Activated CD4-positive, CD25-positive, alpha-beta regulatory T cell treated with anti-CD3 and anti-CD28 coated beads, Interleukin-2, amount 50 U/mL, for 72 hours (primary cell): Measurements from ENCODE around the gene ADRM1.

ENCODE experiments used
- DNase-seq: peaks from one replicate; pipeline ENCODE4 v3.0.0; 2021

The ADRM1 gene

DNA sequence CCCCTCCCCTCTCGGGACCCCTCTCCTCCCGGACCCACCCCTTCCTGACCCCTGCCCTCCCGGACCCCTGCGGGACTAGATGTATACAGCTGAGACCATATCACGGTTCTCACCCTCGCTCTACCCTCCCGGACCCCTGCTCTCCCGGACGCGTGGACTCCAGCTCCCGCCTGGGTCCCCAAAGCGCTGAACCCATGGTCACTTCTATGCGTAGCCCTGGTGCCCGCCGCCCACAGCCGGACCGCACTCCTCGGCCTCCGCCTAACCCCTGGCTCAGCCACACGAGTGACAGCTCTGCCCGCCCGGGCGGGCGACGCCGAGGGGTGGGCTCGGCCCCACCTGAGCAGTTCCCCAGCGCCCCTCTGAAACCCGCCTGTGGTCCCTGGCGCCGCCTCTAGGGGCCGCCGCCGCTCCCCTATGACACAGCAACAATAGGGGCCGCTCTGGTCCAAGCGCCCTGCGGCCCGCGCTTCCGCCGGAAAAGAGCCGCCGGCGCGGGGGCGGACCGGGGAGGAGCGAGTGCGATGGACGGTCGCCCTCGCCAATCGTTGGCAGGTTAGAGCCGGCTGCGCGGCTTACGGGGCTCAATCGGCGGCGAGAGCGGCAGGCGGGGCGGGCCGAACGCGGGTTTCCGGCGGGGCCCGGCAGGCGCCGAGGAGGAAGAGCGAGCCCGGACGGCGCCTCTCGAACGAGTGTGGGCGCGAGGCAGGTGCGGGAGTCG is at the start of gene ADRM1:
ADRM1 (plus strand) TSS at position 657 of the 721 bp plus-strand sequence. CDS start 572 bp downstream, outside the sequence.
- DNase-seq = peak; percentile 98

- no peak for DNase-seq
These were observed 49.4 kb upstream of the ADRM1 start for GRCh38 chr20:62253398-62253797.

DNA sequence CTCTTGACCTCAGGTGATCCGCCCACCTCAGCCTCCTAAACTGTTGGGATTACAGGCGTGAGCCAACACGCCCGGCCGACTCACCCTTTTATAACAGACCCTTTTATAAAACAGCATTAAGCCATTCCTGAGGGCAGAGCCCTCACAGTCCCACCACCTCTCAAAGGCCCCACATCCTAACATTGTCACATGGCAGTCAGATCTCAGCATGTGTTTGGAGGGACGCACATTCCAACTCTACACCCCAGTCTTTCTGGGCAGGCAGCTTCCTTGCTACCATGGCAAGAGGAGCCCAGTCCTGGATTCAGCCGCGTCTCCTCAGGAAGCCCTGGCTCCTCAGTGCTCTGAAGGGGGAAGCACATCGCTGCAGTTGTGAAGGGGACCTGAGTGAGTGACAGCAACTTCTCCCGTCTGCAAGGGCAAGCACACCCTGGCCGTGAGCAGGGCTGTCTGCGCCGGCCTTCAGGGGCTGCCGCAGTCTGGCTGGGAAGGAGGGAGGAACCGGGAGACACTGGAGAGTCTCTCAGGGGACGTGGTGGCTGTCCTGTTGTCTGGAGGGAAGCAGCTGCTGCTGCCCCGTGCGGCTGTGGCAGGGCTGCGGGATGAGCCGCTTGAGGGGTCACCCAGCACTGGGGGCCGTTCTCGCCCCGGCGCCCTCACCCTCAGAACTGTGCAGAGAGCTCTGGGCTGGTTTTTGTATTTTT is 48.6 kb upstream of the ADRM1 start:
- DNase-seq = no peak

GRCh38 chr20:62255976-62256375 is 46.8 kb upstream of the ADRM1 start:
- no peak for DNase-seq

- no peak for DNase-seq
These were observed 44.1 kb upstream of the ADRM1 start for GRCh38 chr20:62258499-62259293.

DNA sequence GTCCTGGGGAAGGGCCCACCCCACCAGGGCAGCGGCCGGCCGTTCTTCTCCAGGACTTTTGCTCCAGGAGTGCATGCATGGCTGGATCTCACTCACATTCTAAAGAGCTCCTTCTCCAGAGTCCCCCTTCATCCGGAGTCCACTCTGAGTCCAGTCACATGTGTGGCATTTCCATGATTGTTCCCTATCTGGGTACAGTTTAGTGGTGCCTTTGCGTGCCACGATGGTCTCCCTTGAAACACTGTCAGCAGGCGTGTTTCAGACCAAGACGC is 43.6 kb upstream of the ADRM1 start:
- no peak for DNase-seq

GRCh38 chr20:62262064-62262463 is 40.7 kb upstream of the ADRM1 start:
- no peak for DNase-seq

GRCh38 chr20:62263396-62263795 is 39.4 kb upstream of the ADRM1 start:
- DNase-seq = no peak

DNA sequence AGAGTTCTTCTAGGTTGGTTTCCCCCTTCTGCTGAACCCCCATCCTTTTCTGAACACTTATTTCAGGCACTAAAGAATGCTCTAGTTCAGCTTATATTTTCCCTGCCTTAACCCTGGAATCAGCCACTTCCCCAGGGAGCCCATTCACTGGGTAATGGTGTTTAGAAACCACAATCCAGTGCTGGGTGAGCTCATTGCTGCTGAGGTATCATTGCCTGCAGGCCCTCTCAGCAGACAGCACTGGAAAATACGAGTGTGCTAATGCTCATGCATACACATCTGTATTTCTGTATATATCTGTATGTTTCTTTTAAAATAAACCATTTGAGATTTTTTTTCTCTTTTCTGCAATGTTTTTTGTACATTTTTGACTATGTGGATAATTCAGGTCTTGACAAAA is 37.4 kb upstream of the ADRM1 start:
- DNase-seq = no peak

DNA sequence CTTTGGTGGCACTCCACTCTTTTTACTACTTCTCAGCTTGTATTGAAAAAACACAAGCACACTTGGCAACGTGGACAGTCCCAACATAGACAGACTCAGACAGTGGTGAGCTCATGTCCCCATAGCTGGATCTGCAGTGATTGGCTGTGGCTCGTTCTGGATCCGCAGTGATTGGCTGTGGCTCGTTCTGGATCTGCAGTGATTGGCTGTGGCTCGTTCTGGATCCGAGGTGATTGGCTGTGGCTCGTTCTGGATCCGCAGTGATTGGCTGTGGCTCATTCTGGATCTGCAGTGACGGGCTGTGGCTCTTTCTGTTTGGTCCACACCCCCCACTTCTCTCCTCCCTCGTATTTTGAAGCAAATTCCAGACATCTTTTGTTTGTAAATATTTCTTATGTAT is 36.5 kb upstream of the ADRM1 start:
- no peak for DNase-seq

GRCh38 chr20:62266851-62267250 is 35.9 kb upstream of the ADRM1 start:
- DNase-seq = no peak

- no peak for DNase-seq
These were observed 35.3 kb upstream of the ADRM1 start for GRCh38 chr20:62267543-62267942.

DNA sequence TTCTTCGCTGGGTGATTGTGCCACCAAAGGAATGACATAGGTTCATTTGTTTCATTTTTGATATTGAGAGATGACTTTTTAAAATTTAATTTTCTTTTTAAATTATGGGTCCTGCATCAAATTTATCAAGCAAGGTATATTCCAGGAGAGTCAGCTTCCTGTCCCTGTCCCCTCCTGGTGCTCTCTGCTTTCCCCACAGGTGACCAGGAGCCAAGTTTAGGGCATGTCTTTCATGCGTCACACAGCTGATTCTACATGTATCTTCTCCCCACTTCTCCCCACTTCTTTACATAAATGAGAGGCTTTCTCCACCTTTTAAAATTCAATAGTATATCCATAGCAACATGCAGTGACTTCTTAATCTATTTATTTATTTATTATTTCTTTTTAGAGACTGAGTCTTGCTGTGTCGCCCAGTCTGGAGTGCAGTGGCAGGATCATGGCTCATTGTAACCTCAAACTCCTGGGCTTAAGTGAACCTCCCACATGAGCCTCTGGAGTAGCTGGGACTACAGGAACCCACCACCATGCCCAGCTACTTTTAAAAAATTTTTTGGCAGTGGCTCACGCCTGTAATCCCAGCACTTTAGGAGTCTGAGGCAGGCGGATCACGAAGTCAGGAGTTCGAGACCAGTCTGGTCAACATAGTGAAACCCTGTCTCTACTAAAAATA is 34.4 kb upstream of the ADRM1 start:
- no peak for DNase-seq

DNA sequence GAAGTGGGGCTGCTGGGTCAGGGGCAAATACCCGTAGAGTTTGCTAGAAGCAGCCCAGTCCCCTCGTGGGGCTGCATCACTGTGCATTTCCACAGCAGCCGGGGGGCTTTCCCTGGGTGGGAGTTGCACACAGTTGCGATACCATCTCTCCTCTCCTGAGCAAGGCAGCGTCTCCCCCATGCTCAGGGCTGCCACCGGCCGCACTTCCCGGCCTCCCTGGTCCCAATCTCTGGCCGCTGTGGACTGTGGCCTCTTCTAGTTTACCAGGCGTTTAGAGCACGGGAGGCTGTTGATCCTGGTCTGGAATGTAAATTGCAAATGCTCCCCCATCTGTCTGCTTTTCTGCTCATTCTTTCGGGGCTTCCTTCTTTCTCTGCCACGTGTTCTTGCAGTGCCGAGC is 33.4 kb upstream of the ADRM1 start:
- no peak for DNase-seq

DNA sequence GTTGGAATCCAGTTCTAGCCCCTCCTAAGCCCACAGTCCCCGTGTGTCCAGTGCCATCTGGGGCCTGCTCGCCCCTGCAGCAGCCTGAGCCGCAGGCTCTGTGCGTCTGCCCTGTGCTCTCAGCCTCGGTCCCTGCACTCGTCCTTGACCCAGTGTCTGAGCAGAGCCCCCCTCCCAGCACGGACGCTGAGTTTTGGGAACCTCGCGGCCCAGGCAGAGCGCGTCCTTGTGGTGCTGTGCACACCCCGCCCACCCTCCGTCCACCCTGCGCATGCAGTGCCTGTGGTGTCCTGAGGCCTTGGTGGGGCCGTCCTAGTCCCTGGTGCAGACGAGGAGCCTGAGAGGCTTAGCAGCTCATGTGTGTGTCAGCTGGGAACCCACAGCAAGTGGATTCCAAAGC is 32.9 kb upstream of the ADRM1 start:
- DNase-seq = no peak

DNA sequence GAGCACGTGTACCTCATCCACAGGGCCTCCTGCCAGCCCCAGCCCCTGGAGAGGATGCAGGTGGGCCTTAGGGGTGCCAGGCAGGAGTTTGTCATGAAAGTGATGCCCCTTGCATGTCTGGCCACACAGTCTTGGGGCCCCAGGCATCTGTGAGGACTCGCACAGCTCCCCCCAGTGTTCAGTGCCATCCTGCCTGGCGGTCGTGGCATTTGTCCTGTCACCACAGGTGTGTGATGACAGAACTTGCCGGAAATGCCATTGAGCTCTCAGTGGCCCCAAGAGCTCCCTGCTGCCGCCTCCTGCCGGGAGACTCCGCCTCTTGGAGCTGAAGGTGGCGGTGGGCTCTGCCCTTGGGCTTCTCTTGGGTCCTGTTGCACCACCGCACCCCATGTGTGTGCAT is 30.6 kb upstream of the ADRM1 start:
- DNase-seq = no peak

- no peak for DNase-seq
These were observed 29.4 kb upstream of the ADRM1 start for GRCh38 chr20:62273416-62273815.

DNA sequence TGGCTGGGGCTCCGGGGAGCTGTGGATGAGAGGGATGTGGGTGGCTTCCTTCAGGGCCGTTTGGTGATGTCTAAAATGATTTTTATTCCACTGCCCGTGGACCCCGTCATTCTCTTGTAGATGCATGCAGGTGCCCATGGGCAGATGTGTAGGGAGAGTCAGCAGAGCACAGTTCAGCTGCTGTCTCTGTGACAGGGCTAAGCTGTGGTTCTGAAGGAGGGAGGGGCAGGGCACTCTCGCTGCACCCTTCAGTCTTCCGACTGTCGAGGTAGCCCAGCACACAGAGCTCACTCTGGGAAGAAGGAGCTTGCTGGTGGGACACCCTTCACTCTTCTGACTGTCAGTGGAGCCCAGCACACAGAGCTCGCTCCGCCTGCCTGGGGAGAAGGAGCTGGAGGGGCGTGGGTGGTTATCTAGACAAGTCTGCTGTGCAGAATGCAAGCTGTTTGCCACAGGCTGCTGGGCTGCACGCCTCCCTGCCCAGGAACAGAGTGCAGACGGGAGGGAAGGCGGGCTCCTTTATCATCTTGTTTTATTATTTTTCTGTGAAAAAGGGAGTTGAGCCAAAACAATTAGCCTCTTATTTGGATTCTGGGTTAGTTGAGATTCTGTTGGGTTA is 28.4 kb upstream of the ADRM1 start:
- DNase-seq = no peak

GRCh38 chr20:62275219-62275618 is 27.6 kb upstream of the ADRM1 start:
- no peak for DNase-seq

GRCh38 chr20:62276439-62276838 is 26.4 kb upstream of the ADRM1 start:
- DNase-seq = no peak

- DNase-seq = no peak
These were observed 25.5 kb upstream of the ADRM1 start for GRCh38 chr20:62277253-62277652.

GRCh38 chr20:62280303-62280702 is 22.5 kb upstream of the ADRM1 start:
- no peak for DNase-seq
